ENCODE data around the gene ZNF521.

GRCh38 chr18:25364732-25365131 lies 12.8 kb upstream of the ZNF521 start:
- no peak for TF ChIP-seq CTCF (IDR thresholded peaks at IDR 0.05; ENCODE audit: low read depth, low read length, missing input control)
- TF ChIP-seq YY1 (IDR thresholded peaks at IDR 0.05), result no peak
- TF ChIP-seq REST (IDR thresholded peaks at IDR 0.05), result no peak
- TF ChIP-seq NR2F2 (IDR thresholded peaks at IDR 0.05), result no peak
- no peak for TF ChIP-seq ATF3 (IDR thresholded peaks at IDR 0.05)
- no peak for TF ChIP-seq MAX (IDR thresholded peaks at IDR 0.05)
- TF ChIP-seq EGR1 (IDR thresholded peaks at IDR 0.05; ENCODE audit: low read depth in 2 of 2), result no peak
- no peak for TF ChIP-seq GABPA (IDR thresholded peaks at IDR 0.05 in 1 of 2, conservative IDR thresholded peaks at IDR 0.05 in 1 of 2)
